Measurements from ENCODE around the gene GRIA4.

GRIA4 gene

DNA sequence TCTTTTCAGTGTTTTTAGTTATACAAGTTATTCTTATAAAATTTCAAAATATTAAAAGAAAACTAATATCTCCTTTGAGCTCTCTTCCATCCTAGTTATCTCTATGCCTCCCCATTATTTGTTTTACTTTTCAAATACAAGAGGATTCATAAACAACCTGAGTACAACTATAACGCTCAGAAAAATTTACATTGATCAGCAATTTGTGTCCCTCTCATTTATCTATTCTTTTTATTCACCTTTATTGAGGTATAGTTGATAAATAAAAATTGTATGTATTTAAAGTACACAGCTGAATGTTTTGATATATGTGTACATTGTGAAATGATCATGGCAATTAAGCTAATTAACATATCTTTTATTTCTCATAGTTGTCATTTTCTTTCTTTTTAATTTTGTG lies 57.6 kb downstream of the GRIA4 start:
- no peaks in the 10 kb centered on the region for H3K4me1 ChIP-seq (ENCODE audit: insufficient read depth, low read length)
- no peak overlapping the region for H3K9ac ChIP-seq (ENCODE audit: low read depth, low read length)
- no peaks in the 10 kb centered on the region for H3K9me3 ChIP-seq (ENCODE audit: control insufficient read depth, insufficient read depth, low read length)
- H3K36me3 ChIP-seq (ENCODE audit: insufficient read depth, low read length), result no peaks in the 10 kb centered on the region

DNA sequence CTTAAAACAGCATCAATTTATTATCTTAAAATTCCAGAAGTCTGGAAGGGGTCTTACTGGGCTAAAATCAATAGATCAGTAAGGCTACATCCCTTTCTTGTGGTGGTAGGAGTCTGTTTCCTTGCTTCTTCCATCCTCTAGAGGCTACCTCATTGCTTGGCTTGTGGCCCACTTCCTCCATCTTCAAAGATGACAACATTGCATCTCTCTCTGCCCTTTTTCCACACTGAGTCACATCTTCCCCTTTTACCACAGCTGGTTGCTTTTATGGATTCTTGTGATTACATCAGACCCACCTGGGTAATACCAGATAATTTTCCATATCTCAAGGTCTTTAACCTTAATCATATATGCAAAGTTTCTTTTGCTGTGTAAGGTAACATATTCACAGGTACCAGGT lies 60.9 kb downstream of the GRIA4 start:
- Histone ChIP-seq H3K36me3 (ENCODE audit: insufficient read depth, low read length) (no peaks in the 10 kb centered on the region), H3K4me1 (ENCODE audit: insufficient read depth, low read length) (no peaks in the 10 kb centered on the region), H3K9me3 (ENCODE audit: control insufficient read depth, insufficient read depth, low read length) (no peaks in the 10 kb centered on the region), H3K9ac (ENCODE audit: low read depth, low read length) (no peak overlapping the region)

DNA sequence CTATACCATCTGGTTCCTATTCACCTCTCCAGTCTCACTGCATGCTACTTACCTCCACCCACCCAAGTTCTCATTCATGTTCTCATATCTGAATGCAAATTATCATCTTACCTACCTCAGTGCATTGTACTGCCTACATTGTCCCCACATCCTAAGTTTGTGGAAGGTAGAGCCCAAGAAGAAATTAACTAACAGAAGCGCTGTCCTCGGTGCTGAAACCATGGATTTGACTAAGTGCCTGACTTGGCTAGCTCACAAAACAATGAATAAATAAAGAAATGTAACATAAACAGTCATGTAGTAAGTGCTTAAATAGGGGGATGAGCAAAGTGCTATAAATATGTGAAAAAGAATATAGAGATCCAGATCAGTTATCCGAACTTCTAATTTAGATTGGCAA lies 63.2 kb downstream of the GRIA4 start:
- Histone ChIP-seq H3K9ac (ENCODE audit: low read depth, low read length) (no peak overlapping the region), H3K36me3 (ENCODE audit: insufficient read depth, low read length) (no peaks in the 10 kb centered on the region), H3K4me1 (ENCODE audit: insufficient read depth, low read length) (no peaks in the 10 kb centered on the region), H3K9me3 (ENCODE audit: control insufficient read depth, insufficient read depth, low read length) (no peaks in the 10 kb centered on the region)

DNA sequence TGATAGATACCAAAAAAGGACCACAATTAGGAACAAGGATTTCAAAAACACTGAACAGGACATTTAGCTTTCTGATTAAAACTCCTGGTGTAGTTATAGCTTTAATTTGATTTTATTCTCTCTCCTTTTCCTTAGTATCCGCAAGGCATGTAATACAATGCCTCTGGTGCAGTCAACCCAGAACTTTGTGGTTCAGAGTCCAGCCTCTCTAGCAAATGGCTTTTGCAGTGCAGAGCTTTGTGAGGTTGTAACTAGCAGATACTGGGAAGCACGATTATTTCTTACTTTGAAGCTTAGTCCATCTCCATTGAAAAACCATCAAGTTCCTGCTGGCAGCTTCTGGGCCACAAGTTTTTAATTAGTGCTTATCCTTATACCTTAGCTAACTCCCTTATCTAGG lies 79.8 kb downstream of the GRIA4 start:
- Histone ChIP-seq H3K9ac (ENCODE audit: low read depth, low read length) (no peak overlapping the region), H3K36me3 (ENCODE audit: insufficient read depth, low read length) (no peaks in the 10 kb centered on the region), H3K9me3 (ENCODE audit: control insufficient read depth, insufficient read depth, low read length) (no peaks in the 10 kb centered on the region), H3K4me1 (ENCODE audit: insufficient read depth, low read length) (no peaks in the 10 kb centered on the region)

DNA sequence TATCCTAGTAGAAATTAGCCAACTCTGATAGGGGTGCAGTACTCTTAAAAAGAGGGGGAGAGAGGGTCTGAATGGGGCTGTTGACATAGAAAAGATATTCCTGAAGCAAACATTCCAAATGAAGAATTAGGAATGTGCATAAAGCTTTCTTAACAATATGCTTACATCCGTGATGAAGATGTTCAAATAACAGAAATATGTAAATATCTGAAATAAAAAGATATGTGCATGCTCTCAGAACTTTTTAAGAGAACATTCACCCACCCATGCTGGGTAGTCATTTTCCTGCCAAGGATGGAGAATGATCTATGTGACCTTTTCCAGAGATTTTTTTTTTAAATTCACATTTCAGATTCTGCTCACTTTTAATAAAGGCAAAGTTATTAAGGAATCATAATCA lies 80.6 kb downstream of the GRIA4 start:
- Histone ChIP-seq H3K9ac (ENCODE audit: low read depth, low read length) (no peak overlapping the region), H3K36me3 (ENCODE audit: insufficient read depth, low read length) (no peaks in the 10 kb centered on the region), H3K9me3 (ENCODE audit: control insufficient read depth, insufficient read depth, low read length) (no peaks in the 10 kb centered on the region), H3K4me1 (ENCODE audit: insufficient read depth, low read length) (no peaks in the 10 kb centered on the region)

DNA sequence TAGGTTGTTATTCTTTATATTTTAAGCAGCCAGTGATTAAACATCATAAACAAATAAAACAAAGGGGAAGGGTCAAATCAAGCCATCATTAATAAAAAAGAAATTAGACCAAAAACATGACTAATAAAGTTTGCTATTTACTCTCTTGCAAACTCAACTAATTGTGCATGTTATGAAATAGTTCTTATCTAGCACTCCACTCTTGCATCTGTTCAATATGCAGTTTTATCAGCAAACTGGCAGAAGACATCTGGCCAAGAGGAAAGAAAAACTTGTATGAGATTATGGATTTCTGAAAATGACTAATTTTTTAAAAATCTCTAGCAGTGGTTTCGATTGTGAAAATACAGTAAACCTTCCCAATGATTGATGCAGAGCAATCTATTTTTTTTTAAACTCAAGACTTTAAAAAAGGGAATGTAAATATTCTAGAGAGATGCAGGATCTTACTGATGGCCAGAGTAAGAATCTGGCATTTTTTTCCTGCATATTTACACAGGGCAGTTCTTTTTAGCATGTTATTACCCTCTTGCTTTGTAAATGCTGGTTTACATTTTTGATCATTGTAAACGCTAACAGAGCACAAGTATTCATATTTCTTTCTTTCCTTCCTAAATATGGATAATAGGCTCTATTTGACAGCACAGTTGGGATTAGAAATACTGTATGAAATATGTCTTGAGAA lies 83.3 kb downstream of the GRIA4 start:
- no peaks in the 10 kb centered on the region for H3K36me3 ChIP-seq (ENCODE audit: insufficient read depth, low read length)
- H3K9me3 ChIP-seq (ENCODE audit: control insufficient read depth, insufficient read depth, low read length), result no peaks in the 10 kb centered on the region
- peaks cover 6% of the 10 kb centered on the region; the same call in 1 of the 2 replicates for H3K4me1 ChIP-seq (ENCODE audit: insufficient read depth, low read length)
- H3K9ac ChIP-seq (ENCODE audit: low read depth, low read length), result no peak overlapping the region

DNA sequence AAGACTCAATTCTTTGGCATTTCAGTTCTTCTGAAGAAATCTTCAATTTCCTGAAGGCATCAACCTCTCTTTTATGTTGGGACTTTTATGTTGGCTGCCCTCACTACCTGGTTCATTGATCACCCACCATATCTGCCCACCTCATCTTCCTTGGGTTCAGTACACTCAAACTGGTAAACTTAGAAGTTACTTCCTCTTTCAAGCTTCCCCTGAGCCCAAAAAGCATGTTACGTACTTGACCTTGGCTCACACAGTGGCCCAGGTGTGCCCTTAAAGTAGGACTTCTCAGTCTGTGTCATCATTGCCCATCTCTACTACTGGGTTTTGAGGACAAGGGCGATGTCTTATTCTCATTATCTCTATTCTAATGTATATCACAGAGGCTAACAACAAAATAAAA lies 86.1 kb downstream of the GRIA4 start:
- H3K4me1 ChIP-seq (ENCODE audit: insufficient read depth, low read length), result peaks cover 6% of the 10 kb centered on the region; the same call in 1 of the 2 replicates
- H3K36me3 ChIP-seq (ENCODE audit: insufficient read depth, low read length), result no peaks in the 10 kb centered on the region
- H3K9ac ChIP-seq (ENCODE audit: low read depth, low read length), result no peak overlapping the region
- H3K9me3 ChIP-seq (ENCODE audit: control insufficient read depth, insufficient read depth, low read length), result no peaks in the 10 kb centered on the region

DNA sequence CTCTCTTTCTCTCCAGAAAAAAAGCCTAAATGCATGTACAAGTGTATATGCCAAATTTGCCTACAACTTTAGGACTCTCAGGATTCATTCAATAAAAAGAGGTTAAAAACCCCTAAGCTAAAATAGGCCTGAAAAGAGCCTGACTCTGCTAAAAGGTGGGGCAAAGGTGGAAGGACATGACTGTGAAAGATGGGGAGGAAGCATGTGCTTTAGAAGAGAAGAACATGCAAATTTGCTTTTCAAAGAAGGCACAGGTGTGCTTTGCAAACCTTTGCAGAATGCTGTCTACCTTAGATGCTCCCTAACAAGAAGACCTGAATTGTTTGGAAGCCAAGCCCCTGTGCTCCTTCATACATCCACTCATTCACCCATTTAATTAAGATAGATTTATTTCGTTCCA lies 87.4 kb downstream of the GRIA4 start:
- H3K9me3 ChIP-seq (ENCODE audit: control insufficient read depth, insufficient read depth, low read length), result no peaks in the 10 kb centered on the region
- H3K36me3 ChIP-seq (ENCODE audit: insufficient read depth, low read length), result no peaks in the 10 kb centered on the region
- H3K9ac ChIP-seq (ENCODE audit: low read depth, low read length), result no peak overlapping the region
- H3K4me1 ChIP-seq (ENCODE audit: insufficient read depth, low read length), result peaks cover 6% of the 10 kb centered on the region; the same call in 1 of the 2 replicates

DNA sequence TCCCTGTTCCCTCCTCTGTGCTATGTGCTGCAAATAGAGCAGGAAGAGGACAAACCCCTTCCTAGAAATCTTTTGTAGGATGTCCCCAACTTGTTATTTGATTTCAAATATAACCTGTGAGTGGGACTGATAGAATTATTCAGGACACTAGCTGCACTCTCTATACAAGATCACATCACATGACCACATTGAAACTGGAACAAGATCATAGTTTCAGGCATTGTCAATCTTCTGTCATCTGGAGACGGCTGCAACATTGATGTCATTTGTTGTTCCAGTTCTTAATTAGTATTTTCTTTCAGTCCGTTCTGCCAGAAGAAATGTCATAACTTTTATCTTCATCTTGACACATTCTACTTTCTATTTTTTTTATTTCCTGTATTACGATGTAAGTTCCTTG lies 89.3 kb downstream of the GRIA4 start:
- Histone ChIP-seq H3K9me3 (ENCODE audit: control insufficient read depth, insufficient read depth, low read length) (no peaks in the 10 kb centered on the region), H3K4me1 (ENCODE audit: insufficient read depth, low read length) (peaks cover 6% of the 10 kb centered on the region; the same call in 1 of the 2 replicates), H3K9ac (ENCODE audit: low read depth, low read length) (no peak overlapping the region), H3K36me3 (ENCODE audit: insufficient read depth, low read length) (no peaks in the 10 kb centered on the region)

DNA sequence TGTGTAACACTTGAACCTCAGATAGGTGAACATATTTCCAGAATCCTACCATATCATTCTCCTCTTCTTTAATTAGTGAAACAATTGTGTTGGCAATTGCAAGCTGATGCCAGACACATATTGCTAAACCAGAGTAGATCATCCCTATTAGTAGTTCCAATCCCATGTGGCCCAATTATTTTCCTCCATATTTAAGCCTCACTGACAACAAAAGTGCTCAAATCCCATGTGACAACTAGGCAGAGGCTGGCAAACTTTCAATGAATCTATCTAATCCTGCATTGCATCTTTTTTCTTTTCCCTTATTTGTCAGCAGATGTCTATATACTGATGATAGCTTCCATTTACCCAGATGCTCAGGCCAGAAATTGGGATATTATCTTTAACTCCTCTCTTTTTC lies 90.4 kb downstream of the GRIA4 start:
- H3K4me1 ChIP-seq (ENCODE audit: insufficient read depth, low read length), result peaks cover 6% of the 10 kb centered on the region; the same call in 1 of the 2 replicates
- no peak overlapping the region for H3K9ac ChIP-seq (ENCODE audit: low read depth, low read length)
- no peaks in the 10 kb centered on the region for H3K36me3 ChIP-seq (ENCODE audit: insufficient read depth, low read length)
- no peaks in the 10 kb centered on the region for H3K9me3 ChIP-seq (ENCODE audit: control insufficient read depth, insufficient read depth, low read length)

DNA sequence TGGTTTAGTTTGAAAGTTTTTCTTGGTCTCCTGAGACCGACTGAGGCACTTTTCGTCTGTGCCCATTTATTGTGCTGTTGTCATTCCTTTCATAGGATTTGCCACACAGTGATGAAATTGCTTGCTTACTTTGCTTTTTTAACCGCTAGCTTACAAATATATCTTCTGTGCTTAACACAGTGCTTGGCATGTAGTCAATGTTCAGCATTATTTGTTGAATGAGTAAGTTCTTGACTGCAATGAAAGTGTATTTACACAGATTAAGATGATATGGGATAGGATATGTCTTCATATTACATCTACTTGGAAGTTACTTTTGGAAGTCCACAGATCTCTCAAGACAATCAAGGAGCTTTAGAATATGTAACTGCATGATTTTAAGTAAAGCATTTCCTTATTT lies 91.2 kb downstream of the GRIA4 start:
- Histone ChIP-seq H3K4me1 (ENCODE audit: insufficient read depth, low read length) (peaks cover 6% of the 10 kb centered on the region), H3K9ac (ENCODE audit: low read depth, low read length) (no peak overlapping the region), H3K9me3 (ENCODE audit: control insufficient read depth, insufficient read depth, low read length) (no peaks in the 10 kb centered on the region), H3K36me3 (ENCODE audit: insufficient read depth, low read length) (no peaks in the 10 kb centered on the region)

DNA sequence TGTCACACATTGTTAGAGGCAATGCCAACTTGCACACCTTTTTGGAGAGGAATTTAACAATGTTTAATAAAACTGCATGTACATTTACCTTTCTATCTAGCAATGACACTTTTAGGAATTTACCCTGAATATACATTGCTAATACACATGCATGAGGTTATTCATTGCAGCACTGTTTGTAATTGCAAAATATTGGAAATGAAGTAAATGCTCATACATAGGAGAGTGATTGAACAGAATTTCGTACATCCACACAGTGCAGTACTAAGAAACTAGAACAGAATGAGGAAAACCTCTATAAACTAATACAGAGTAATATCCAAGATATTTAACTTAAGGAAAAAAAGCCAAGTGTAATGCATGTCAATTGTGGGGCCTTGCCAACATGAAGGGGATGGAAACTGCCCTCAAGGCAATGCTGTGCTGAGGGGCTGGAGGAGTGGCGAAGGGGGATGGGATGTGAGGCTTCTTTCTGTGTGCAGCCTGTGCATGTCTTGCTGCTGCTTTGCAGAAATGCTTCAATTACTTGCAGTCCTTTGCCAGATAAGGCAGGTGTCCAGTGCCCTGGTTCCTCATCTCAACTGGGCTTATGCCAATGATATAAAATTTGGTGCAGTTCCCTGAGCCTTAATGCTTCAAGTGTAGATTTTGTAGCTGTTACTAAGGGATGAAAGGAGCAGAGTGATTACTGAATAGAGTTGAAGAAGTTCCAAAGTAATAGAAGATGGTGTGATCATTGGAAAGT lies 96.1 kb downstream of the GRIA4 start:
- H3K9ac ChIP-seq (ENCODE audit: low read depth, low read length), result no peak overlapping the region
- no peaks in the 10 kb centered on the region for H3K36me3 ChIP-seq (ENCODE audit: insufficient read depth, low read length)
- no peaks in the 10 kb centered on the region for H3K9me3 ChIP-seq (ENCODE audit: control insufficient read depth, insufficient read depth, low read length)
- H3K4me1 ChIP-seq (ENCODE audit: insufficient read depth, low read length), result no peaks in the 10 kb centered on the region; the same call in 1 of the 2 replicates

DNA sequence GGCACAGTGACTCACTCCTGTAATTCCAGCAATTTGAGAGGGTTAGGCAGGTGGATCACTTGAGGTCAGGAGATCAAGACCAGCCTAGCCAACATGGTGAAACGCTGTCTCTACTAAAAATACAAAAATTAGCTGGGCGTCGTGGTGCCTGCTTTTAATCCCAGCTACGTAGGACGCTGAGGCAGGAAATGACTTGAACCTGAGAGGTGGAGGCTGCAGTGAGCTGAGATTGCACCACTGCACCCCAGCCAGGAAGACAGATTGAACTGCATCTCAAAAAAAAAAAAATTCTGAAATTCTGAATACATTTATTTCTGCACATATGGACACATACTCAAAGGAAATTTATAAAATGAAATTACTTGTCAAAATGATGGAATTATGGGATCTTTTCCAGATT lies 103.2 kb downstream of the GRIA4 start:
- no peaks in the 10 kb centered on the region for H3K9me3 ChIP-seq (ENCODE audit: control insufficient read depth, insufficient read depth, low read length)
- H3K4me1 ChIP-seq (ENCODE audit: insufficient read depth, low read length), result no peaks in the 10 kb centered on the region
- no peaks in the 10 kb centered on the region for H3K36me3 ChIP-seq (ENCODE audit: insufficient read depth, low read length)
- H3K9ac ChIP-seq (ENCODE audit: low read depth, low read length), result no peak overlapping the region

DNA sequence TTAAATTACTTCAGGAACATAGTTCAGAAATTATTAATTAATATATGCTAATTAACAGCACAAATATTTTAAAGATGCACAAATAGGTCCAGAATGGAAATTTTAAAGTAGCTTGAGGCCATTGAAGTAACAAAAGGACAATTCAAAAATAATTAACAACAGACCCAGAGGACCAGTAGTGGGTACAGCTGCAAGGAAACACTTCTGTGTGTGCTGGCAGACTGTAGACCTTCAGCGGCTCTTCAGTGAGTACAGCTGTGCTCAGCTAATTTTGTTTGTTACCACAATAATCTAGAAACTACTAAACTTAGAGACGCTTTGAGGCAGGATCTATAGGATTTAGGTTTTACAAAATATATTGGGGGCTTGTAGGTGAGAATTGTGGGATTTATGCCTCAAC lies 103.8 kb downstream of the GRIA4 start:
- Histone ChIP-seq H3K36me3 (ENCODE audit: insufficient read depth, low read length) (no peaks in the 10 kb centered on the region), H3K9ac (ENCODE audit: low read depth, low read length) (no peak overlapping the region), H3K9me3 (ENCODE audit: control insufficient read depth, insufficient read depth, low read length) (no peaks in the 10 kb centered on the region), H3K4me1 (ENCODE audit: insufficient read depth, low read length) (peaks cover 4% of the 10 kb centered on the region; the same call in 1 of the 2 replicates)

DNA sequence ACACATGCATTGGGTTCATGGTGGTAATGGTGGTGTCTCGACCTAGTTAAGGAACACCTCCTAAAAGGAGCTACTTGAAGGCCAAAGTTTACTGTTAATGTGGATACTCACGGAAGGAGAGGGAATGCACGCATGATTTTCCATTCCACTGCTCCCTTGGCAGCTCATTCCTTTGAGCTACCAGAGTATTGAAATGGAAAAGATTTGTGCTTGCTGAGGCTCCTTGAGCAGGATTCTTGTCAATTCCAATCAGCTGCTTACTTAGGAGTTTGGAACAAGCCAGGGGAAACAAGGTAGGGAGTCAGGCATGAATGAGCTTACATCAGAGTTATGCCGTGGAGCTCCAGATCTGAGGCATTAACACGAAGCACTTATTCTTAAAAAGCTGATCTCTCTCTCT lies 108.8 kb downstream of the GRIA4 start:
- Histone ChIP-seq H3K4me1 (ENCODE audit: insufficient read depth, low read length) (peaks cover 16% of the 10 kb centered on the region), H3K9ac (ENCODE audit: low read depth, low read length) (no peak overlapping the region), H3K9me3 (ENCODE audit: control insufficient read depth, insufficient read depth, low read length) (no peaks in the 10 kb centered on the region), H3K36me3 (ENCODE audit: insufficient read depth, low read length) (no peaks in the 10 kb centered on the region)
